OCI-LY7 (cell line): ENCODE data around the gene MT1A.

ENCODE experiments used
- EZH2phosphoT487 ChIP-seq: fragments of 200-600 bp; sonication (generic); IDR thresholded peaks from 2 replicates; pipeline ENCODE4 v1.6.1; 2018; ENCODE audit warnings: low read depth, borderline replicate concordance, mild to moderate bottlenecking, mixed run types, antibody characterized with exemption, low read length, moderate library complexity, mixed read lengths
- TF ChIP-seq, protein P1 (sequence below): fragments of 200-600 bp; sonication (generic); conservative IDR thresholded peaks from 2 replicates; pipeline ENCODE4 v1.5.1; 2014; ENCODE audit warnings: mild to moderate bottlenecking, antibody characterized with exemption, low read length, moderate library complexity, mixed read lengths

GRCh38 chr16:56607109-56607618 is 31.3 kb upstream of the MT1A start:
- TF ChIP-seq, protein P1, sequence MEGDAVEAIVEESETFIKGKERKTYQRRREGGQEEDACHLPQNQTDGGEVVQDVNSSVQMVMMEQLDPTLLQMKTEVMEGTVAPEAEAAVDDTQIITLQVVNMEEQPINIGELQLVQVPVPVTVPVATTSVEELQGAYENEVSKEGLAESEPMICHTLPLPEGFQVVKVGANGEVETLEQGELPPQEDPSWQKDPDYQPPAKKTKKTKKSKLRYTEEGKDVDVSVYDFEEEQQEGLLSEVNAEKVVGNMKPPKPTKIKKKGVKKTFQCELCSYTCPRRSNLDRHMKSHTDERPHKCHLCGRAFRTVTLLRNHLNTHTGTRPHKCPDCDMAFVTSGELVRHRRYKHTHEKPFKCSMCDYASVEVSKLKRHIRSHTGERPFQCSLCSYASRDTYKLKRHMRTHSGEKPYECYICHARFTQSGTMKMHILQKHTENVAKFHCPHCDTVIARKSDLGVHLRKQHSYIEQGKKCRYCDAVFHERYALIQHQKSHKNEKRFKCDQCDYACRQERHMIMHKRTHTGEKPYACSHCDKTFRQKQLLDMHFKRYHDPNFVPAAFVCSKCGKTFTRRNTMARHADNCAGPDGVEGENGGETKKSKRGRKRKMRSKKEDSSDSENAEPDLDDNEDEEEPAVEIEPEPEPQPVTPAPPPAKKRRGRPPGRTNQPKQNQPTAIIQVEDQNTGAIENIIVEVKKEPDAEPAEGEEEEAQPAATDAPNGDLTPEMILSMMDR: no peak
- TF ChIP-seq EZH2phosphoT487: no peak
